Superior temporal gyrus (tissue), 1 donor: ENCODE data around the gene ZNF674.
A peak's percentile ranks its signal among the peaks of the same experiment; 100 is the strongest.
"Not testable (repeated sequence)": the region's sequence is repeated elsewhere in the genome, so short reads cannot be mapped to it uniquely, and the experiment has no call there.

Experiments
- DNase-seq: peaks from one replicate; pipeline ENCODE4 v3.0.0-alpha.2; 2016; ENCODE audit errors: extremely low spot score

Gene ZNF674

GRCh38 chrX:46569621-46570020 is 24.4 kb upstream of the ZNF674 start:
- DNase-seq = no peak

GRCh38 chrX:46567388-46567787 is 22.2 kb upstream of the ZNF674 start:
- DNase-seq = no peak

GRCh38 chrX:46561824-46562657 is 16.8 kb upstream of the ZNF674 start:
- no peak for DNase-seq

GRCh38 chrX:46559062-46559461 is 13.8 kb upstream of the ZNF674 start:
- no peak for DNase-seq

- DNase-seq = peak; percentile 44
Observed at GRCh38 chrX:46554942-46555341, 9.7 kb upstream of the ZNF674 start.

- no peak for DNase-seq
Observed at GRCh38 chrX:46553935-46554334, 8.7 kb upstream of the ZNF674 start.

GRCh38 chrX:46551494-46552128 is 6.4 kb upstream of the ZNF674 start:
- DNase-seq = no peak

GRCh38 chrX:46549914-46550313 is 4.7 kb upstream of the ZNF674 start:
- no peak for DNase-seq

GRCh38 chrX:46547857-46548256 is 2.6 kb upstream of the ZNF674 start:
- no peak for DNase-seq

GRCh38 chrX:46544527-46544926 is 694 bp downstream of the ZNF674 start:
- DNase-seq = not testable (repeated sequence)

- no peak for DNase-seq
Observed at GRCh38 chrX:46543441-46543840, 1.8 kb downstream of the ZNF674 start.

- no peak for DNase-seq
Observed at GRCh38 chrX:46531442-46531841, 13.8 kb downstream of the ZNF674 start.

GRCh38 chrX:46530404-46530908 is 14.8 kb downstream of the ZNF674 start:
- not testable (repeated sequence) for DNase-seq

GRCh38 chrX:46529740-46530403 is 15.3 kb downstream of the ZNF674 start:
- DNase-seq = not testable (repeated sequence)

- DNase-seq = not testable (repeated sequence)
Observed at GRCh38 chrX:46528640-46529039, 16.6 kb downstream of the ZNF674 start.

- DNase-seq = no peak
Observed at GRCh38 chrX:46506076-46506475, 39.1 kb downstream of the ZNF674 start.

- DNase-seq = no peak
Observed at GRCh38 chrX:46502848-46503247, 42.4 kb downstream of the ZNF674 start.

- DNase-seq = no peak
Observed at GRCh38 chrX:46500054-46500453, 45.2 kb downstream of the ZNF674 start.

GRCh38 chrX:46488712-46489111 is 56.5 kb downstream of the ZNF674 start:
- DNase-seq = no peak

- no peak for DNase-seq
Observed at GRCh38 chrX:46485897-46486296, 59.3 kb downstream of the ZNF674 start.

- not testable (repeated sequence) for DNase-seq
Observed at GRCh38 chrX:46478634-46479033, 66.6 kb downstream of the ZNF674 start.

- DNase-seq = no peak
Observed at GRCh38 chrX:46477435-46477834, 67.8 kb downstream of the ZNF674 start.
